Mucosa of descending colon (tissue), 3 donors: ENCODE results near the gene CFAP65. TPM values are rescaled to one million over a fixed set of nuclear protein-coding genes. Genes with fewer than 3 reads are reported as not detected.

Source experiments
- ATAC-seq: fragments of 200-7000 bp; cut with Tn5 transposase; one replicate; pipeline ENCODE4 v1.9.1; 2020; ENCODE audit warnings: mild to moderate bottlenecking, moderate library complexity
- DNase-seq, 3 donors: peaks; one replicate each; pipeline ENCODE4 v3.0.0-alpha.2; 2020
- H3K36me3 ChIP-seq: fragments of 200-600 bp; one replicate; pipeline ENCODE4 v1.8.0; 2021; ENCODE audit warnings: low read depth, mild to moderate bottlenecking
- H3K4me1 ChIP-seq: fragments of 200-600 bp; one replicate; pipeline ENCODE4 v1.8.0; 2021; ENCODE audit warnings: low read depth, mild to moderate bottlenecking
- H3K4me3 ChIP-seq: fragments of 200-600 bp; one replicate; pipeline ENCODE4 v1.8.0; 2021; ENCODE audit warnings: mild to moderate bottlenecking
- H3K9me3 ChIP-seq: fragments of 200-600 bp; one replicate; pipeline ENCODE4 v1.8.0; 2021; ENCODE audit warnings: mild to moderate bottlenecking
- CTCF ChIP-seq: fragments of 200-600 bp; IDR thresholded peaks from one replicate; pipeline ENCODE4 v1.8.0; 2022; ENCODE audit warnings: antibody characterized with exemption, mild to moderate bottlenecking
- intact Hi-C, 2 donors: fragments of 100-400 bp; cut with DNase I in 1 of 2; cut with micrococcal nuclease in 1 of 2; formaldehyde crosslinking; loops; one replicate each; pipeline versions ENCODE4 v1.11.0 to v1.11.1; 2022; cut with DNase I, micrococcal nuclease
- microRNA-seq: library from miRNA; unstranded; fragments of <30 nt; microRNA quantifications from one replicate; pipeline ENCODE4, GENCODE V29; 2019
- total RNA-seq, 3 donors: library from RNA; stranded (reverse); fragmentation: NEBNext Ultra II Directional in 2 of 3; extraction: Animal tissue kit (Norgen Biotek cat#: 25700) in 2 of 3; gene quantifications; one replicate each; pipeline versions ENCODE4 v1.2.1 to v1.2.4, GENCODE V29; 2021 to 2023
- donor health status: DM: no; HTN: no; CAD: no; lungs with moderate emphysema.
- donor health status: DM: no; HTN: no; CAD: no.
- donor health status: DM: no; HTN: yes; CAD: no.

Gene CFAP65
- total RNA-seq, 3 donors from 2014 or later = 0.09 to 0.46 (median 0.27) TPM

DNA sequence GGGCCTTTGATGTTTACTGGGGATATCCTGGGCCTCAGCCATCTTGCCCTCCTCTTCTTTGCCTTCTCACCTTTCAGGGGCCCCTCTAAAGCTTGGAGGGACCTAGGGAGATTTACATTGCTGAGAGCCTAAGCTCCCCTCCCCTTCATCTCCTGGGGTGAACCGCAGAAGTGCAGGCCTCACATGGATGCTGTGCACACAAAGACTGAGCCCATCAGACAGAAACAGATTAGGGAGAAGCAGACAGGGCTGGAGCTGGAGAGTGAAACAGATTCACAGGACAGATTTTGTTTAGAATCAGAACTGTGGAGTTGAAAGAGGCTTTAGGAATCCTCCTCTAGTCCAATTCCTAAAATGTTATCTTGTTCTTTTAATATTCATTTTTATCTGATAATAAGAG is 85.3 kb downstream of the CFAP65 start:
- H3K36me3 ChIP-seq = no peaks in the 10 kb centered on the region
- no peak for ATAC-seq
- no peak for TF ChIP-seq CTCF
- no peak for DNase-seq
- peaks cover 10% of the 10 kb centered on the region for H3K4me1 ChIP-seq
- no peak overlapping the region for H3K4me3 ChIP-seq
- no peaks in the 10 kb centered on the region for H3K9me3 ChIP-seq
- intact Hi-C loops = no loop called here

- no peak for TF ChIP-seq CTCF
- H3K36me3 ChIP-seq = no peaks in the 10 kb centered on the region
- no peak overlapping the region for H3K4me3 ChIP-seq
- H3K4me1 ChIP-seq = peaks cover 4% of the 10 kb centered on the region
- no peak for DNase-seq
- intact Hi-C loops = no loop called here
- H3K9me3 ChIP-seq = no peaks in the 10 kb centered on the region
- ATAC-seq = no peak
Observed at GRCh38 chr2:218954541-218955300, 86.6 kb downstream of the CFAP65 start.

DNA sequence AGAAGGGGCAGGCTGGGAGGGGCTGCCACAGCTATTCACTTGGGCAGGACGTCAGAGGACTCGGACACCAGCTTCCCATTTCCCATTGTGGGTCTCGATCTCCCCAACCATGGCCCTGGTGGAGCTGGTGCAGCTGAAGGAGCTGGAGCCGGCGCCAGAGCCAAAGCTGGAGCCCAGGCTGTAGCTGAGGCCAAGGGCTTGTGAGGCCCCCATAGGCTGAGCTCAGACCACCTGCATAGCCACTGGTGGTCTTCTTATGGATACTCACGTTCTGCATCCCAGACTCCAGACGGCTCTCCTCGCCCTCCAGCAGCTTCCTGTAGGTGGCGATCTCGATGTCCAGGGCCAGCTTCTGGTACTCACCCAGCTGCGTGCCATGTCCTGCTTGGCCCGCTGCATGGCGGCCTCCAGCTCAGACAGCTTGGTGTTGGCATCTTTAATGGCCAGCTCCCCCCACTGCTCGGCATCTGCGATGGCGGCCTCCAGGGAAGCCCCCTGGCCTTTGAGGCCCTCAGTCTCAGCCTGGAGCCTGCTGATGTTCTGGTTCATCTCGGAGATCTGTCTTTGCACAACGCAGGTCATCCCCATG is 87.9 kb downstream of the CFAP65 start:
- Histone ChIP-seq H3K4me3 (no peak overlapping the region), H3K4me1 (no peaks in the 10 kb centered on the region), H3K36me3 (no peaks in the 10 kb centered on the region), H3K9me3 (no peaks in the 10 kb centered on the region)
- intact Hi-C loops = no loop called here
- TF ChIP-seq CTCF = no peak
- no peak for ATAC-seq
- no peak for DNase-seq

Small RNAs within 50 kb of the gene (microRNA-seq; reads per million reads assigned to microRNA genes)
- gene MIR3131 = not detected
- gene MIR375 = 60,583 reads per million, percentile 99 among the genes with 10 or more reads in this experiment

Other genes with a start within 250 kb of the CFAP65 start
- not detected for gene PRKAG3, start 209.7 kb downstream of the CFAP65 start, total RNA-seq
- gene WNT6, start 181.7 kb downstream of the CFAP65 start, total RNA-seq = 1 to 10 TPM in 1 of 3 donors, under 1 TPM in 2; 0.39 to 5.7 (median 0.41) TPM
- 1 to 10 TPM in 1 of 3 donors, under 1 TPM in 2; 0.17 to 1.1 (median 0.22) TPM for gene WNT10A, start 160.7 kb downstream of the CFAP65 start, total RNA-seq
- 1 to 10 TPM in 1 of 3 donors, under 1 TPM in 2; 0.38 to 1.4 (median 0.39) TPM for gene CDK5R2, start 81.8 kb downstream of the CFAP65 start, total RNA-seq
- gene FEV, start 56.3 kb downstream of the CFAP65 start, total RNA-seq = 1 to 10 TPM in 2 of 3 donors, under 1 TPM in 1; 0.63 to 2.7 (median 1.8) TPM
- gene CRYBA2, start 48.1 kb downstream of the CFAP65 start, total RNA-seq = 1 to 10 TPM; 1.2 to 6.1 (median 5.0) TPM
- gene IHH, start 19.4 kb upstream of the CFAP65 start, total RNA-seq = 10 to 100 TPM; 31.0 to 91.2 (median 57.6) TPM
- gene NHEJ1, start 119.3 kb upstream of the CFAP65 start, total RNA-seq = 10 to 100 TPM; 31.9 to 63.6 (median 41.7) TPM
- 10 to 100 TPM in 1 of 3 donors, 1 to 10 TPM in 2; 5.8 to 13.6 (median 7.6) TPM for gene SLC23A3, start 128.5 kb upstream of the CFAP65 start, total RNA-seq
- 100 to 1,000 TPM in 2 of 3 donors, 10 to 100 TPM in 1; 90.4 to 138 (median 110) TPM for gene CNPPD1, start 135.4 kb upstream of the CFAP65 start, total RNA-seq
- gene RETREG2, start 136.8 kb upstream of the CFAP65 start, total RNA-seq = 100 to 1,000 TPM; 110 to 159 (median 110) TPM
- 10 to 100 TPM; 59.6 to 88.5 (median 66.0) TPM for gene ZFAND2B, start 165.3 kb upstream of the CFAP65 start, total RNA-seq
- 10 to 100 TPM in 2 of 3 donors, 1 to 10 TPM in 1; 6.7 to 21.3 (median 10.4) TPM for gene ABCB6, start 177.4 kb upstream of the CFAP65 start, total RNA-seq
- gene ATG9A, start 188.1 kb upstream of the CFAP65 start, total RNA-seq = 10 to 100 TPM; 51.9 to 74.3 (median 63.4) TPM
- gene ANKZF1, start 188.3 kb upstream of the CFAP65 start, total RNA-seq = 10 to 100 TPM; 38.6 to 65.2 (median 47.1) TPM
- 10 to 100 TPM in 1 of 3 donors, 1 to 10 TPM in 2; 4.2 to 10.8 (median 5.8) TPM for gene GLB1L, start 203.9 kb upstream of the CFAP65 start, total RNA-seq
- gene STK16, start 204.0 kb upstream of the CFAP65 start, total RNA-seq = 10 to 100 TPM; 29.7 to 37.3 (median 32.7) TPM
- gene TUBA4B, start 211.7 kb upstream of the CFAP65 start, total RNA-seq = not detected
- 10 to 100 TPM; 69.7 to 75.3 (median 75.0) TPM for gene TUBA4A, start 212.4 kb upstream of the CFAP65 start, total RNA-seq
- gene DNAJB2, start 237.8 kb upstream of the CFAP65 start, total RNA-seq = 10 to 100 TPM; 61.0 to 71.0 (median 68.7) TPM